ENCODE data around the gene KRTAP9-1. TPM values are rescaled to one million over a fixed set of nuclear protein-coding genes. Genes with fewer than 3 reads are reported as not detected.

KRTAP9-1 gene
- total RNA-seq, 1 experiment from 2014 or later: not detected

DNA sequence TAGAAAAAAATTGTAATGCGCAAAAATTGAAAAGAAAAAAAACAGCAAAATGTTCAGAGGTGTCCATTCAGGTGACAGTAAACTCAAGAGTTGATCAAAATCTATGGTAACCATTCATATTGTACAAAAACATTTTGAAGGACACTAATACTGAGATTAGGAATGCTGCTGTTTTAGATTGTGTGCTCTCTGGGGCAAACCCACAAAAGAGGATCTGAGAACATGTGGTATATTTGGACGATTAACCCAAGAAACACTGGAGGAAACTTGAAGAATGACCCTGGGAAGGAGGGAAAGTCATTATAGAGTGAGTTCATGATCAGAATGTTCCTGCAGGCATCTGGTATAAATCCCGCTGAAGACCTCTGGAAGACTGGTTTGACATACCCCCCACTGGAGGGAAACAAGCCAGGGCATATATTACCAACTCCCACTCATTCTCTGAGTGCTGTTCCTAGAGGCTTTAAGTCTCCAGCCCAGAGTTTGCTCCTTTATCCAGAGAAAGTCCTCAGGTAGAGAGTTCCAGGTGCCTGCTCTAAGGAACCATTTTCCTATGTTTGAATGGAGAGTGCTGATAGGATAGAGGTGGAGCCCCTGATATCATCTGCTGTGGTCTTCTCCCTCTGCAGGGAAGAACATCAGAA is 12.8 kb upstream of the KRTAP9-1 start:
- Mint-ChIP-seq H3K9me3 (ENCODE audit: unreplicated experiment) (no peaks in the 10 kb centered on the region), H3K27me3 (ENCODE audit: insufficient read depth, unreplicated experiment) (no peaks in the 10 kb centered on the region), H3K4me1 (ENCODE audit: low read depth, unreplicated experiment) (no peaks in the 10 kb centered on the region), H3K27ac (ENCODE audit: unreplicated experiment) (no peak overlapping the region), H3K36me3 (ENCODE audit: insufficient read depth, unreplicated experiment) (no peaks in the 10 kb centered on the region), H3K4me3 (ENCODE audit: unreplicated experiment) (no peak overlapping the region)
- no peaks in the 10 kb centered on the region for H3K9me3 ChIP-seq
- H3K4me1 ChIP-seq: peaks cover 6% of the 10 kb centered on the region
- no peak for DNase-seq
- intact Hi-C loops (cut with micrococcal nuclease; ENCODE audit: unreplicated experiment): no loop called here
- POLR2A ChIA-PET: no interaction called here
- BruUV-seq (replicated peaks): no TSS peak
- H3K4me3 ChIP-seq (ENCODE audit: low read depth, low read length): no peak overlapping the region
- CTCF ChIA-PET: no interaction called here
- no peaks in the 10 kb centered on the region for H3K36me3 ChIP-seq (ENCODE audit: control insufficient read depth, insufficient read depth, low read length)
- TF ChIP-seq, protein P1, sequence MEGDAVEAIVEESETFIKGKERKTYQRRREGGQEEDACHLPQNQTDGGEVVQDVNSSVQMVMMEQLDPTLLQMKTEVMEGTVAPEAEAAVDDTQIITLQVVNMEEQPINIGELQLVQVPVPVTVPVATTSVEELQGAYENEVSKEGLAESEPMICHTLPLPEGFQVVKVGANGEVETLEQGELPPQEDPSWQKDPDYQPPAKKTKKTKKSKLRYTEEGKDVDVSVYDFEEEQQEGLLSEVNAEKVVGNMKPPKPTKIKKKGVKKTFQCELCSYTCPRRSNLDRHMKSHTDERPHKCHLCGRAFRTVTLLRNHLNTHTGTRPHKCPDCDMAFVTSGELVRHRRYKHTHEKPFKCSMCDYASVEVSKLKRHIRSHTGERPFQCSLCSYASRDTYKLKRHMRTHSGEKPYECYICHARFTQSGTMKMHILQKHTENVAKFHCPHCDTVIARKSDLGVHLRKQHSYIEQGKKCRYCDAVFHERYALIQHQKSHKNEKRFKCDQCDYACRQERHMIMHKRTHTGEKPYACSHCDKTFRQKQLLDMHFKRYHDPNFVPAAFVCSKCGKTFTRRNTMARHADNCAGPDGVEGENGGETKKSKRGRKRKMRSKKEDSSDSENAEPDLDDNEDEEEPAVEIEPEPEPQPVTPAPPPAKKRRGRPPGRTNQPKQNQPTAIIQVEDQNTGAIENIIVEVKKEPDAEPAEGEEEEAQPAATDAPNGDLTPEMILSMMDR (IDR thresholded peaks at IDR 0.05; ENCODE audit: insufficient read depth in 1 of 2, low read depth in 1 of 2, low read length in 1 of 2, severe bottlenecking in 1 of 2, unreplicated experiment in 1 of 2): no peak
- no peaks in the 10 kb centered on the region for H3K27me3 ChIP-seq (replicated peaks; ENCODE audit: control insufficient read depth, insufficient read depth, low read length)

GRCh38 chr17:41177727-41178271 is 11.9 kb upstream of the KRTAP9-1 start, which contains the start of gene KRTAP4-2:
TSS of gene KRTAP4-2 (minus strand) at chr17:41178221. CDS start at chr17:41178164, 57 bp downstream.
- Histone ChIP-seq H3K4me1 (peaks cover 10% of the 10 kb centered on the region), H3K9me3 (no peaks in the 10 kb centered on the region), H3K27me3 (replicated peaks; ENCODE audit: control insufficient read depth, insufficient read depth, low read length) (no peaks in the 10 kb centered on the region), H3K4me3 (ENCODE audit: low read depth, low read length) (no peak within 1 kb of the TSS), H3K36me3 (ENCODE audit: control insufficient read depth, insufficient read depth, low read length) (no peaks in the 10 kb centered on the region)
- DNase-seq: no peak
- no TSS peak for BruUV-seq (replicated peaks)
- ChIA-PET CTCF (no interaction called here), POLR2A (no interaction called here)
- peaks cover 6% of the 10 kb centered on the region for H3K4me1 Mint-ChIP-seq (ENCODE audit: low read depth, unreplicated experiment)
- H3K27me3 Mint-ChIP-seq (ENCODE audit: insufficient read depth, unreplicated experiment): no peaks in the 10 kb centered on the region
- H3K27ac Mint-ChIP-seq (ENCODE audit: unreplicated experiment): no peak within 1 kb of the TSS
- no peaks in the 10 kb centered on the region for H3K9me3 Mint-ChIP-seq (ENCODE audit: unreplicated experiment)
- no peak within 1 kb of the TSS for H3K4me3 Mint-ChIP-seq (ENCODE audit: unreplicated experiment)
- no peaks in the 10 kb centered on the region for H3K36me3 Mint-ChIP-seq (ENCODE audit: insufficient read depth, unreplicated experiment)
- TF ChIP-seq, protein P1 (IDR thresholded peaks at IDR 0.05; ENCODE audit: insufficient read depth in 1 of 2, low read depth in 1 of 2, low read length in 1 of 2, severe bottlenecking in 1 of 2, unreplicated experiment in 1 of 2): no peak
- intact Hi-C loops (cut with micrococcal nuclease; ENCODE audit: unreplicated experiment): no loop called here

- ChIA-PET POLR2A (no interaction called here), CTCF (no interaction called here)
- no peaks in the 10 kb centered on the region for H3K27me3 Mint-ChIP-seq (ENCODE audit: insufficient read depth, unreplicated experiment)
- H3K27ac Mint-ChIP-seq (ENCODE audit: unreplicated experiment): no peak overlapping the region
- H3K4me3 ChIP-seq (ENCODE audit: low read depth, low read length): no peak overlapping the region
- no peaks in the 10 kb centered on the region for H3K9me3 Mint-ChIP-seq (ENCODE audit: unreplicated experiment)
- H3K9me3 ChIP-seq: no peaks in the 10 kb centered on the region
- no peak for DNase-seq
- intact Hi-C loops (cut with micrococcal nuclease; ENCODE audit: unreplicated experiment): no loop called here
- no peak overlapping the region for H3K4me3 Mint-ChIP-seq (ENCODE audit: unreplicated experiment)
- BruUV-seq (replicated peaks): no TSS peak
- H3K36me3 Mint-ChIP-seq (ENCODE audit: insufficient read depth, unreplicated experiment): no peaks in the 10 kb centered on the region
- TF ChIP-seq, protein P1 (IDR thresholded peaks at IDR 0.05; ENCODE audit: insufficient read depth in 1 of 2, low read depth in 1 of 2, low read length in 1 of 2, severe bottlenecking in 1 of 2, unreplicated experiment in 1 of 2): no peak
- H3K27me3 ChIP-seq (replicated peaks; ENCODE audit: control insufficient read depth, insufficient read depth, low read length): no peaks in the 10 kb centered on the region
- H3K4me1 ChIP-seq: peaks cover 15% of the 10 kb centered on the region
- peaks cover 9% of the 10 kb centered on the region for H3K4me1 Mint-ChIP-seq (ENCODE audit: low read depth, unreplicated experiment)
- no peaks in the 10 kb centered on the region for H3K36me3 ChIP-seq (ENCODE audit: control insufficient read depth, insufficient read depth, low read length)
These were observed 11.3 kb upstream of the KRTAP9-1 start for GRCh38 chr17:41178341-41178740.
